Activated T-cell treated with anti-CD3 and anti-CD28 coated beads, Interleukin-2, amount 50 U/mL, for 48 hours (primary cell): ENCODE results near the gene ZNF121.

Experiments
- DNase-seq, 2 experiments: peaks; one replicate each; pipeline ENCODE4 v3.0.0-alpha.2; 2020

Gene ZNF121

GRCh38 chr19:9538183-9539058 is 45.9 kb downstream of the ZNF121 start, which contains the start of gene ZNF426:
TSS of gene ZNF426 (minus strand) at chr19:9538645. CDS start at chr19:9536232, 2,413 bp downstream.
- DNase-seq, result peak; percentile 92

- DNase-seq, result no peak
Measured at GRCh38 chr19:9535934-9536333, 48.4 kb downstream of the ZNF121 start.

GRCh38 chr19:9531933-9532332 is 52.4 kb downstream of the ZNF121 start:
- no peak for DNase-seq

- no peak for DNase-seq
Measured at GRCh38 chr19:9528757-9529336, 55.5 kb downstream of the ZNF121 start.

GRCh38 chr19:9523885-9524474 is 60.3 kb downstream of the ZNF121 start:
- DNase-seq, result no peak
